OCI-M2 (cell line): ENCODE results near the gene VWC2L.

Experiments used
- DNase-seq: peaks from one replicate; lab custom pipeline; 2025; ENCODE audit not compliant: unreplicated experiment; lab: John Stamatoyannopoulos, UW

Gene VWC2L

DNA sequence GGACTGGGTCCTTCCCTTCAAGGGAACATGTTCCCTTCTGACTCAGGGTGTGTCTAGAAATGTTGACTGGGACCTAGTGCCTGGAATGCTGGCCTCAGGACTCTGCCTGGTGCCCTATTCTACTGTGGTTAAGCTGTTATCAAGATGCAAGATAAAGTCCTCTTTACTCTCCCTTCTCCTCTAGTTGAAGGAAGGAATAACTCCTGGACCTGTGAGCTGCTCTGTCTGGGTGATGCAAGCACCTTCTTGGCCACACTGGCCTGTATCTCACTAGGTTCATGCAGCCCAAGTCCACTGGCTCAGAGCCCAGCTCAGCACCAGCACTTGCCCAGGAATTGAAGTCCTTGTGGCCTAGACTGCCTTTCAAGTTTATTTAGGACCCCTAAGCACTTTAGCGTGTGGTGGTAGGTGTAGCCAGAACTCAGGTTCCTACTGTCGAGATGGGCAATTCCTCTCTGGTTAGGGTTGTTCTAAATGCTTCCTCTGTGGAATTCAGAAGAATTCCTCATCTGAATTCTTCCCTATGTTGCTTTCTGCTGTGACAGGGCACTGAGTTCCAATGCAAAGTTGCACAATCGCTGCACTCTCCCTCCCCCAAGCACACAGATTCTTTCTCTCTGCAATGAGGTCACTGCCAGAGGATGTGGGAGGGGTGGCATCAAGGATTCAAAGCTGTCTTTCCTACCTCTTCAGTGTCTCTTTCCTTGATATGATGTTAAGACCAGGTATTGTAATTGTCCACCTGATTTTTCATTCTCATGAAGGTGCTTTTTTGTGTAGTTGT is 54.7 kb downstream of the VWC2L start:
- DNase-seq = no peak

DNA sequence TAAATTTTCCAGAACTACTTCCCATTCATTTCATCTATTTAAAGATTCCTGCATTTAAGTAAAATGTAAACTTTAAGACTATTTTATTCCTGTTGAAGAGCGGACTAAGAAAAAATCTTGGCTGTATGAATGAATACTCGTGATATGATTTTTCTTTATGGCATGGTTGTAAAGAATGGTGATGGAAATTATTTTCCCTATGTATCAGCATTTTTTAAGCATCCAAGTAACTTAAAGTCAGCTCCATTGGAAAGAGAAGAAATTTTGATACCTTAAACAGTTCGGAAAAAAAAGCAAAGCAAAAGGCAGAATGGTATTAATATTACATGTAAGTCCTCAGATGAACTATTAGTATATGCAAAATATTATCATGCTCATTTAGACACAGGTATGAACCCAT is 58.9 kb downstream of the VWC2L start:
- DNase-seq = no peak

DNA sequence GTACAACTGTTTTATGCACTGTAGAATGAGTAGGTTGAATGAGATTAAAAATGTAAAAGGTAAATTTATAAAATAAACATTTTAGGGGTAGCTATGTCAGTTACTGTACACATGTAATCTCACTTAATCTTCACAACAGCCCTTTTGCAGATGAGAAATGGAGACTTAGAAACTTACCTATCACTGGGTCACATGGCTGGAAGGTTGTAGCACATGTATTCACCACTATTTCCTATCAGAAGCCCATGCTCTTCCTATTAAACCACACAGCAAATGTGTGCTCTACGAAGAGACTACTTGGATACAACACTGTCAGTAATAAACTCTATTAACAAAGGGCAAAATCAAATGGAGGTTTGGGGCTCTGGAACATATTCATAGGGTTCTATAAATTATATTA is 60.5 kb downstream of the VWC2L start:
- no peak for DNase-seq

DNA sequence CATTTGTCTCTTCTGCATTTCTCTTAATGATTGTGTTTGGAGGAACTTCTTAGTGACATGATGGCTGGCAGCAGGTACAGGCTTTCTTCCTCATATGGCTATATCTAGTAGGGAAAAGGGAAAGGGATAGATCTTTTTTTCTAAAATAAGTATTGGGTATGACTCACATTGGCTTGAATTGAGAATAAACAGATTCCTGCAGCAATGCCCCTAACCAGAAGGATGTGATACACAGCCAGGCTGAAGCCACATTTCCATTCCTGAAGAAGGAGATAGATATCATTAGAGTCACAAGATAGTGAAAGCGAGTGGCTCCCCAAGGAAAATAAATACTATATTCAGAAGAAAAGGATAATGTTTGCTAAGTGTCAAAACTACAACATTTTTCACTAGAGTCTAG is 61.1 kb downstream of the VWC2L start:
- no peak for DNase-seq

DNA sequence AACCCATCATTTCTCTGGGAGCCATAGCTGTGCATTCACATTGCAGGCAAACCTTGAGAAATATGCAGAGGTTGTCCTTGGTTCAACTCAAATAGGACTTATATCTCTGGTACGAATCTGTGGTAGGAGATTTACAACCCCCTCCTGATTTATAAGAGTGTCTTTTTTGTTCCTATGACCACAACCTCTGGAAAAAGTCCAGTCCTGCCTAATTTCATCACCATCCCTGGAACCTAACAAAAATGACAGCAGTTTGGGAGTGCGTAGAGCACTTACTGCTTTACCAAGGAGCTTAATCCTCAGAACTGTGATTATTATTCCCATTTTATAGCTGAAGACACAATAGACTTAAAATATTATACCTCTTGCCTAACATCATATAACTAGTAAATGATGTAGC is 66.5 kb downstream of the VWC2L start:
- DNase-seq = no peak

DNA sequence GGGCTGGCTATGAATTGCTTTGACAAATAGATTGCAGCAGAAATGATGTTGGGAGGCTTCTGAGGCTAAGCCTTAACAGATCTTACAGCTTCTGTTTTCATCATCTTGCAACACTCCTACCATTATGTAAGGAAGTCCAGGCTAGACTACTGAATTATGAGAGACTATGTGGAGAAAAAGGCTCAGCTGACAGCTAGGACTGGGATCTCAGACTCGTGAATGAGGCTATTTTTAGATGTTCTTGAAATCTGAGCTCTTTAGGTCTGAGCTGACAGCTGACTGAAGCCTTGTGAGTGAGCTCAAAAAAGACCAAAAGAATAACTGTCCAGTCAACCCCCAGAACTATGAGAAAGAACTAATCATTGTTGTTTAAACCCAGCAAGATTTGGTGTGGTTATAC is 70.3 kb downstream of the VWC2L start:
- no peak for DNase-seq

DNA sequence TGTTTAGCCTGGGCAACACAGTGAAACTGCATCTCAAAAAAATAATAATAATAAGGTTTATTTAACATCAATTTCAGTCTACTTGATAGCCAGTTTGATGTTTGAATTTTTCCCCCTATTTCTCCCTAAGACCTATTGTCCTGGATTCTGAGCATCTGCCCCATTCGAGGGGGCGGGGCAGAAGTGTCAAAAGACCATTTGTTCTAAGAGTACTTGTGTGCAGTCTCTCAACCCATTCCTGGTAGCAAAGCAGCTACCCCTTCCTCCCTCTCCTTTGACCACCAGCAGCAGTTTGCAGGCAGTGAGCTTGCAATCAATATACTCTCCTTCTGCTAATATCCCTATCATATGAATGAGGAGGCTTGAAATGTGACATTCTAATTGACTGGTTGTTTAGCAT is 71.9 kb downstream of the VWC2L start:
- DNase-seq = no peak

DNA sequence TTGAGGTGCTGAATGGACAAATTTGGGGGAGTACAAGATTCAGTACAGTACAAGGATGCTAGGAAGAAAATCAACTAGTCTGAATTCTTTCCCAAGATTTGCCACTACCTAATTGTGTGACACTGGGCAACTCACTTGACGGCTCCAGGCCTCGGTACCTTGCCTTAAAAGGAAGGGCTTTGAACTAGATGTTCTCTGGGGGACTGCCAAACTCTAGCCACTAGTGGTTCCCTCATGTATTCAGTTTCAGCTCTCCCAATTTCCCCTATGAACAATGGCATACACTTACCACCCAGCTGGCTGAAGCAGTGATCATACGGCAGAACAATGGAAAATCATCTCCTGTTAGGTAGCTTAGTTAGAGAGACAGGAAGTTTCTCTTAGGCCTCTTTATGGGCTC is 73.4 kb downstream of the VWC2L start:
- DNase-seq = no peak

DNA sequence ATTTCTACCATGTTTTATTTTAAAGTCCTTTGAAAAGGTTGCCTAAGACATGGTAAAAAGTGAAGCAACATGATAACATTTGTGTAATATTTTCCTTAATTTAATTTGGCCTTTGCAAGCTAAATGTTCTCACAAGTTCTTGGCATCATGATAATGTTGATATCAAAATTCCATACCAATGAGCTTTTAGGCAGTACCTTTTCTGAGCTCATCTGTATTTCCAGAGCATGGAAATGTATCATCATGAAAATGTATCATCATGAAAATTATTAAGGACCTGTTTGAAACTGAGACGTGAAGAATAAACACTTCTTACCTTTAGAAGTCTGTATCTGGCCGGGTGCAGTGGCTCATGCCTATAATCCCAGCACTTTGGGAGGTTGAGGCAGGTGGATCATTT is 73.8 kb downstream of the VWC2L start:
- DNase-seq = no peak

DNA sequence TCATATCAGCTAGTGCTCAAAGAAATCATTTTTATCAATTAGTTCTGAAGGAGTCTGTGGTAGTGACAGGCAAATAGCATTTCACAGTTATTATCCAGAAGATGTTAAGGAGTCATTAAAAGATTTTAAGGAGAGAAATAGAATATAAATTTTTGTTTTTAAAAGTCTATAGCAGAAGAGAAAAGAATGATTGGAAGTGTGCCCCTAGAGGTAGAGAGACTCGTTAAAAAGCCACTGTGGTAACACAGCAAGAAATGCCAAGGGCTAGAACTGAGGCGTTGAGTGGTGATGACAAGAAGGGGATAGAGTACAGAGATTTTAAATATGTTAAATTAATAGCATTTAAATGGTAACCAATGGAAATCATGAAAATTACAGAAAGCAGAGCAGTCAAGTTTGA is 78.3 kb downstream of the VWC2L start:
- no peak for DNase-seq

DNA sequence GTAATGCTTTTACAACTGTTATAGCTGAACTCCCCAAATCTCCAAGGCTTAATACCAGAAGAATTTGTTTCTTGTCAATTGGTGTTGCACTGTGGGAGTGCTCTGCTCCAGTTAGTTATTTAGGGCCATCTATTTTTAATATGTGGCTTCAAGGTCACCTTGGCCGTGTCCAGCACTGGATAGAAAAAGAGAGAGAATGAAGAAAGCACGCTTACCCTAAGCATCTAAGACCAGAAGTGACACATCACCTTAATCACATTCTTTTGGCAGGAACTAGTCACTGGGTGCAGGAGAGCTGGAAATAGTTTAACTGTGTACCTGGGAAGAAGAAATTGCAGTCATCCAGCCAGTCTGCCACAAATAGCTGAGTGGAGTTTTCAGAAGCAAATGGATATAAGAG is 78.8 kb downstream of the VWC2L start:
- DNase-seq = no peak

DNA sequence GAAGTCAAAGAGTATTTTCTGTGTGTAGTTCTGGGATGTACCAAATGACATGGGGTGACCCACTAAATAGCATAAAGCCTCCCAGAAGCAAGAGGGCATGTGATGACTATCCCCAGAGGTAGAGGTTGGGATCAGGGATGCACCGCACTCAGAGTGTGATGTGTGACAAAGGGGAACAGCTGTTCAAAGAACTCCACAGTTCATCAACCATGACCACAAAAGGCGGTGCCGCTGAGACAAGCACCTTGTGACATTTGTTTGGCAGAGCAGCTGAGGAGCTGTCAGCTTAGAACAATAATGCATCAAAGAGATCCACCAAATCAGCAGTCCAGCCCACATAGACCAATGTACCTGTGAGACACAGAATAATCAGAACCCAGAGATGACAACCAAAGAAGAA is 81.3 kb downstream of the VWC2L start:
- DNase-seq = no peak

DNA sequence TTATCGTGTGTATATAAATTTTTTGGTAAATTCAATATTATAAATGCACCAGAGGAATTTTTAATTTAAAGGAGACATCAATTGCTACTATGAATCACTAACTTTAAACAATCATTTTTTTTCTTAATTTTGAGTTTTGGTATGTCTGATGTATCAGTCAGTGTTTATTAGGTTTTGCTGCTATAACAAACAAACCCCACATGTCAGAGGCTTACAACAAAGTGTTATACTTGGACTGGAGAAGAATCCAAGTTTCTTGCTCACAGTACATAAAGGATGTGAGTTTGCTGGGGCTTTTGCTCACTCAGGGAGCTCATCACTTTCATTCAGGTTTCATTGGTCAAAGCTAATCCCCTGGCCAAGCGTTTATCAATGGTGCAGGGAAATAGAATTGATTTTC is 81.8 kb downstream of the VWC2L start:
- DNase-seq = no peak

DNA sequence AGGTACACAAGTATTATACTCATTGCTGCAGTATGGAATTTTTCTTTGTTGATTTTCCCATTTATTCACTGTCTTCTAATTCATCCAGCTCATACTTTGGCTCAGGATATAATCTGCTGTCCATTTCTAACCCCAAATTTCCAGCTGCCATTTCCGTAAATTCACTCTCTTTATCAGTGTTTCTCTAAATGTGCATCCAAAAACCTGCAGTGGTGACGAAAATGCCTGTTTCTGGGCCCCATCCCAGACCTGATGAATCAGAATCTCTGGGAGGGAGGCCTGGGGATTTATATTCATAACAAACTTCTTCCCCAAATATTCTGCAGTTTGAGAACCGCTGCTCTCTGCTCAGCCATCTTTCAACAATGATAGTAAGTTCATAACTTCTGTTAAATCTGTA is 86.6 kb downstream of the VWC2L start:
- DNase-seq = no peak

DNA sequence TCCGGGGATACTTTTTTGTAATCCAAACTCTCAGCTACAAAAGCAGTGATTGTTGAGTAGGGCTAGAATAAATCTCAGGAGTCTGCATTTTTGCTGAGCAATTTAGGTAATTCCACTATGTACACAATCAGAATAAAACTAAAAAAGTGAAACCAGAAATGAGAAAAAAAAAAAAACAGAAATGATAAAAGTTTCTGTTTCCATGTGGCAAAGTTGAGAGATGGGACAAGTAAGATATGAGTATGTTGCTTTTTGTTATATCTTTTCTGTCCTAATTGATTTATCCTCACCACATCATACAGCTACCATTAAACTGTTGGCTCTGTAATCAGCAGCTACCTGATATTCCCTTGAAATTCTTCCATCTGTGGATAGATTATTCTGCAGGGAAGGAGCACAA is 92.7 kb downstream of the VWC2L start:
- no peak for DNase-seq

DNA sequence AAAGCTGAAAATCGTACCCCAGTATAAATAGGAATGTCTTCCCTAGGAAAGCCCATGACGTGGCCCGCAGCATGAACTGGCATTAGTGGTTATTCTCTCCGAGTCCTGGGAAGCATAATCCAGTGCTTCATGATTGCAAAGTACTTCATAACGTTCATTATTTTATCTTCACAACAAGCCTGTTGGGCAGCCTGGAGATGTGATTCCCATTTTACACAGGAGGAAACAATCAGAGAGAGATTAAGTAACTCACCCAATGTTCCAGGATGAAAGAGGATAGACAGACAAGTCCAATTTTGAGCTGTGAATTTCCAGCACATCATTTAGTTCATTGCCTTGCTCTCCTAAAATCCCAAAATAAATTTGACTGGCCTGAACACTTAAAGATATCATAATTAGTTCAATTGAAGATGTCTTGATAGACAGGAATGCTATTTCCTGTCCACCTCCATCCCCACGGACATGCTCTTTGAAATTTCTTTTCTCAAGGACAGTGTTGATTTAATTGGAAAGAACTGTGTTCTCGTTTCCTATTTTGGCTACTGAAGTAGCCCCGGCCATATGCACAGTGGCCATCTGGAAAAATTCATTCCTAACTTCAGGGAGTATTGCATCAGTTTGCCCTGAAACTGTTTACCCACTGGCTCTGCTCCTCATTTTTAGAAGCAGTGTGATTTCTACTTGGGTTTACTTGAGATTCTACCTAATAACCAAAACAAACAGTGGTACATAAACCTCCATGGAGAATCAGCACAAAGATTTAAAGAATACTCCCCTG is 93.9 kb downstream of the VWC2L start:
- DNase-seq = no peak

DNA sequence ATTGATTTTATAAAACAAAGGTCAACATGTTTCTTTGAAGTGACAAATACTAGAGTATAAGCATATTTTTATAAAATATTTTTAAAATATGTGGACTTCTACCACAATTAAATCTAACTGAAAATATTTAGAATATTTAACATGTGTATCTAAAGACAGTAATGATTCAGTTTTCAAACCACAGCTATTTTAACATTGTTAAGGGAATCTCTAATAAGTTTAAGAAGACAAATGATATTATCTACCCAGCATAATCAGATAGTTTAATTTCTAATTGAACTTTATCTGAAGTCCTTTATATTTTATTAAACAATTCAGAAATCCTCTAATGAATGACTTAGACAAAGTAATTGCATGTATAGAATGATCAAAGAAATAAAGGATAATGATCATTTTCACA is 96.2 kb downstream of the VWC2L start:
- no peak for DNase-seq

DNA sequence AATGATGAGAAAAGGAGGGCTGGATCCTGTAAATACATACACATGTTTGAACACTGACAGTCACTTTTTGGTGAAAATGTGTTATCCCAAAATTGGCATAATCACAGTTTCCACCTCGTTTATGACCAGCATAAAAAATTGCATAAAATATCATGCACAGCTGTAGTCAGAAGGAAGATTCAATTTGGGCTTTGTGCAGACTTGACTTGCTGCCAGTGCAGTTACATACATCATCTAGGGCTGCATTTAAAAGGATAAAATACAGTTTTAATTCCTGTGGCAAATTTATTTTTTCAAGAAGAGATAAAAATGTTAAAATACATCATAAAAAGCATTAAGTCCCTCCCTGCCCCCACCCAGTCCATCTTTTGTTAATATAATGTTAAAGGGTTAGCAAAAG is 103.8 kb downstream of the VWC2L start:
- DNase-seq = no peak

DNA sequence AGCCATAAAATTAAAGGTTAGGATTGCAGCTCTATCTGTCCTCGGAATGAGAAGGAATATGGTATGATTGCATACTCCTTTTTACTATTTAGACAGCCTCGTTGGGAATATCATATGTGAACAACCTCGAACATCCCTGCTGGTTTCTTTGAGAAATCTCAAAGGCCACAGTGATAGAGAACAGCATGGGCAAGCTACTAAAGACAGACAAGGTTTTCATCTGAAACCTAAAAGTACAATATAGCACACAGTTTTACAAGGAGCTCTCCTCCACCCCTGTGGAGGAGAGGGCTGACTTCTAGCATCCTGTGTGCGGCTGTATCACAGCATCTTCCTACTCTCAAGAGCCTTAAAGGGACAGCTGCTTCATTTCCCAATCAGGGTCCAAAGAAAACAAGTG is 104.3 kb downstream of the VWC2L start:
- no peak for DNase-seq

DNA sequence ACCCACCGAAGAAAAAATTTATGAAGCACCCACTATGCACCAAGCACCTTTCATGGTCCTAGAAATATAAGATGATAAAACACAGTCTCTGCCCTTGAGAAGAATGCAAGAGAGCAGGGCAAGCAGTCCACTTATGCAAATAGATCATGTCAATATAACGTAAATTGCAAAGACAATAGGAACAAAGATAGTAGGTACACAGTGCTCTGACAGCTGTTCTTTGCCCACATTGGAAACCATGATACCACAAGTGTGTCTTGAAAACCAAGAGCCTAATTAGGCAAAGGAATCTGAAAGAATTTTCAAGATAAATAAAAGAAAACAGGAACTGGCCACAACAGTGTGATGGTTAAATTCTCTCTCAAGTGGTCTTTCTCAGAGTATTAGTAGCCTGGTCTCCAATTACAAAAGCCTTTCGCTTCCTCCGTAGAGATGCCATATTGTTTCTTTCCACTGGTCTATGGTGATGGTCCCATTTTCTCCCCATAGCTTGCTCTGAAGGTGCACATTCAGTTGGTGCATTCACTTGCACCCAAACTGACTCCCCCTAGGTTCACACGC is 108.5 kb downstream of the VWC2L start:
- no peak for DNase-seq

DNA sequence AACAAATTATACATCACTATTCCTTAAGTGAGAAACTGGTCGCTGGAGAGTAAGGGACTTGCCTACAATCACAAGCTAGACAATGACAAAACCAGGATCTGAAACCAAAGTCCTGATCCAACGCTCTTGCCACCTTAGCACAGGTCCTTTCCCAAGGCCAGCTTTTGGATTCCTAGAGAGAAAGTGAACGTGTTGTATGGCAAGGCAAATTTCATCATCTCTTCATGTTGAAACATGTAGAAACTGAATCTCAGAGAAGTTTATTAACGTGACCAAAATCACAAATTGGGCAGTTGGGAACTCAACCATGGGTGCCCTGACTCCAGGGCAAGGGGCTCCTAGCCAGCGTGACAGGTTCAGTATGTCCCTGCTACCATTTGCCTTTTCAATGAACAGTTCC is 118.2 kb downstream of the VWC2L start:
- DNase-seq = no peak

DNA sequence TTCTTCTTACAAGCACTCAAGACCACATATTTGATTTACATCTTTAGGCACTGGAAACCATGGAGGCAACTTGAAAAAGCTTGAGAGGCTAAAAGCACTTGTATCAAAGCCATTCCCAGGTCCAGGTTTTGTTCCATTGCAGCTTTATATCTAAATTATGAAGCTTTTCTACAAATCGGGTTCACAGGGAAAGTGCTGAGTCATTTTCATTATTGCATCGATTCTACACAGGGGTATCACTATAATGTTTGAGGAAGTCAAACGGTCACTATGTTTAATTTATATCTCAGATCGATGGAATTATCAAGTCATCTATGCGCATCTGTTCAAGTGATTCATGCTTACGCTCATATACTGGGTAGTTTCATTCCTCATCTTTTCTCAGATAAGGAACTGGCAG is 118.7 kb downstream of the VWC2L start:
- DNase-seq = no peak
